ENCODE data around the gene PRKCE. TPM values are rescaled to one million over a fixed set of nuclear protein-coding genes. Genes with fewer than 3 reads are reported as not detected.

The PRKCE gene
- total RNA-seq, 1 donor from 2014 or later, result 62.8 TPM

GRCh38 chr2:45629971-45630370, 21.5 kb upstream of the PRKCE start:
- DNase-seq (ENCODE audit: low spot score in 2 of 2) (no peak), FAIRE-seq (no peak)

DNA sequence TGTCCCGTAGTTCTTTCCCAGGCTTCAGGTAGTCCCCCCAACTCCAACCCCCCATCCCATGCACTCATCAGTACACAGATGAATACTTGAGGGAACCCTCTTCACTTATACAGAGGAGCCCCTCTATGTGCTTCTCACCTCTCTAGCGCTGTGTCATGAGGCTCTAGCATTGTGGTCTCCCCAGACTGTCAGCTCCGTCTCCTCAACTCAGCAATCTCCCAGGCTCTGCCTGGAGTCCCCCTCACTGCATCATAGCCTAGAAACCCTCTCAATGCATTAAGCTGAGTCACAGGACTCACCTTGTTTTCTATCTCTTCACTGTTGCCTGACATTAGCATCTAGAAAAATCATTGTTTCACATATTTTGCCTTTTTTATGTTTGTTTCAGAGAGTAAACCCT, 20.2 kb upstream of the PRKCE start:
- FAIRE-seq, result no peak
- no peak for DNase-seq (ENCODE audit: low spot score in 2 of 2)

DNA sequence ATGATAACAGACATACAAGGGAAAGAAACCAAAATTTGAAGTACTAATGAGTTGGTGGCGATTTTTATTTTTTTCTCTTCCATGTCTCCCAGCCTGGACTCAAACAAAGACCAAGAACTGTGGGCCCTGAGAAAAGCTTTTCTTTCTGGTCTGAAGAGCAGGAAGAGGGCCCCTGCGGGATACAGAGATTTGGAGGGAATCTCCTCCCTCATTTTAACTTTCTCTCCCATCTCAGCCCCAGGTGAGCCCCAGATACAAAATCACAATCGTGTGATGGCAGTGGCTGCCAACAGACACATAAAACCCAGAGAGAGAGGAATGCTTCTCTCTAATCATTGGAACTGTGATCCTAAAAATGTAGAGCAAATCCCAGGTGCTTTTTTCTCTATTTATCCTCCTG, 19.5 kb upstream of the PRKCE start:
- DNase-seq (ENCODE audit: low spot score in 2 of 2), result no peak
- FAIRE-seq, result no peak

GRCh38 chr2:45634223-45634622, 17.3 kb upstream of the PRKCE start:
- FAIRE-seq (no peak), DNase-seq (ENCODE audit: low spot score in 2 of 2) (no peak)

DNA sequence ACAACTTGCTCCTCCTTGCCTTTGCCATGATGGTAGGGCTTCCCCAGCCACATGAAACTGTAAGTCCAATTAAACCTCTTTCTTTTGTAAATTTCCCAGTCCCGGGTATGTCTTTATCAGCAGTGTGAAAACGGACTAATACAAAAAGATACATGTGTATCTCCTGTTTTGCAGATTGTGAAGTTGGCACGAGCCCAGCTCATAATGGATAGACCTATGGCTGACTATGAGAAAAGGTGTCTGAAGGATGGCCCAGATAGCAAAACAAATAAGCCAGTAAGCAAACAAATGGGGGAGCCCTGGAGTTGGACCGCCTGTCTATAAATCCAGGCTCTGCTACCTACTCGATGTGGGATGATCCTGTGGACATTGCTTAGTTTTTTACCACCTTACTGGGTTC, 15.5 kb upstream of the PRKCE start:
- FAIRE-seq, result no peak

GRCh38 chr2:45637440-45637839, 14.0 kb upstream of the PRKCE start:
- DNase-seq (ENCODE audit: low spot score in 2 of 2), result no peak
- no peak for FAIRE-seq

More for the DNA sequence above, 15.5 kb upstream of the PRKCE start:
- DNase-seq (ENCODE audit: low spot score in 2 of 2), result no peak

DNA sequence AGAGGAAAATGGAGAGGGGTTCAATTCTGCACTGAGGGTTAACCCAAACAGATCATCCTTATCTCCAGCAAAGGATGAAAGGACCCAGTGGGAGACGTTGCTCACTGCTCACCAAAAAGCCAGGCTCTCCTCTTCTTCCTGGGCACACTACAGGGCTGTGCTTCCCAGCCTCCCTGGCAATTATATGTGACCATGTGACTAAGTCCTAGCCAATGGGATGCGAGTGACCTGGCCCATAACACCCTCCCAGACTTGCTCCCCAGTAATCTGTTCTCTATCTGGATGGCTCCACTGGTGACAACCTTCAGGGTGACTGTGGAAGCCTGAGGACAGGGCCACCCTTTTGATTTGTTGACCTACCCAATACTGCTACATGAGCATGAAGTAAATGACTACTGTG, 10.9 kb upstream of the PRKCE start:
- FAIRE-seq (no peak), DNase-seq (ENCODE audit: low spot score in 2 of 2) (no peak)

DNA sequence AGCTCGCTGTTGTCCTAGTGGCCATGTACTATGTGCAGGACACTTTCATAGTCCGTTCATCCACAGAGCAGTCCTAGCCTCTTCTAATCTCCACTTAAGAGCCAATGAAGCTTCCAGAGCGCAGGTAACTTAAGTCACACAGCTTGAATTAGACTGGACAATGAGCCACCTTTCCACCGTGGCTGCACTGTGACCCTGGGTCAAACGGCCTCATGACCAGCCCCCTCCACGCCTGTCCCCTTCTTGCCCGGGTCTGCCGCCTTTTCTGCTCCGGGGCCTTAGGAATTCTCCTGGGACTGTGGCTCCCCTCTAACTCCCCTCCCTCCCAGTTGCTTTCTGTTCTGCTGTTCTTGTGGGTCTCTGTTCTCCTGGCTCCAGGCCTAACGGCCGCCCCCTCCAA, 8.4 kb upstream of the PRKCE start:
- DNase-seq (ENCODE audit: low spot score in 2 of 2), result peak in 1 of 2 donors; percentile 20
- FAIRE-seq, result no peak

DNA sequence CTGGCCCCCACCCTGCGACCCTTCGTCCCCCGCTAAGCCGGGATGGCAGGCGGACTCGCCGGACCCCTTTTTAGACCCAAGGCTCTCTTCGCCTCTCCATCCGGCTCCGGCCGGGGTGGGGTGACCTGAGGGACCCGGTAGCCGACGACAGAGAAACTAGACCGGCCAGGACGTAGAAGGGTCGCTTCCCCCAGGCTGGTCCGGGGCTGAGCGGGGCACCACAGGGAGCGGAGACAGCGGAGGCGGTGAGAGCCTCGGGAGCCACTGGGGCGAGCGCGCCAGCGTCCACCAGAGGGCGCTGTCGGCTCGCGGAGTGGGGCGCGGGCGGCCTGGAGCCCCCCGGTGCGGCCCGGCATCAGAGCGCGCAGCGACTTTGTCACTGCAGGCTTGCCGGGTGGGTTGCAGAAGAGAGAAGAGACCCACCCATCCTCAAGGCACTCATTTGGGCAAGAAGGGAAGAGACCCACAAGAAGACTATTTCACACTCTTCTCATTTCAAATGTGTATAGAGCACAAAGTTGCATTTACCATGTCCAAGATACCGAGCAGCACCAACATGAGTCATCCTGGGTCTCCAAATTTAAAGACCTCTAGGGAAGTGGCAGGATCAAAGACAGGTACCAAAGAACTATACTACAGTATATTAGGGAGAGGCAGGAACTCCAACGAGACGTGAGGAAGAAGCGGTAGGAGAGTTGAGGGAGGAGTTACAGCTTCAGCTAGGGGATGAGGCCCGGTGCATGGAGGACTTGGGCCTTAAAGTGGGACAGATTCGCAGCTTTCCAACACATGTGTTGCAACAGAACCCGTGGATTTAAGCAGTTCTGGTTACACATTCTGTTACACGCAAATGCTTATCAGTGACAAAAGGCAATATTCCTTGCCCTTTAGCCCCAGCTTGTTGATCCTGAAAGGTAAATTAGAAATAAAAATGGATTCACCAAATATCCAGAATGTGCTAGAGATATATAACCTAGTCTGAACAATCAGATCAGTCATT, 7.6 kb upstream of the PRKCE start:
- FAIRE-seq, result no peak

GRCh38 chr2:45646289-45646688, 5.2 kb upstream of the PRKCE start:
- no peak for FAIRE-seq
- no peak for DNase-seq (ENCODE audit: low spot score in 2 of 2)

More for the DNA sequence above, 7.6 kb upstream of the PRKCE start:
- DNase-seq (ENCODE audit: low spot score in 2 of 2), result peak; percentile 84 to 91

DNA sequence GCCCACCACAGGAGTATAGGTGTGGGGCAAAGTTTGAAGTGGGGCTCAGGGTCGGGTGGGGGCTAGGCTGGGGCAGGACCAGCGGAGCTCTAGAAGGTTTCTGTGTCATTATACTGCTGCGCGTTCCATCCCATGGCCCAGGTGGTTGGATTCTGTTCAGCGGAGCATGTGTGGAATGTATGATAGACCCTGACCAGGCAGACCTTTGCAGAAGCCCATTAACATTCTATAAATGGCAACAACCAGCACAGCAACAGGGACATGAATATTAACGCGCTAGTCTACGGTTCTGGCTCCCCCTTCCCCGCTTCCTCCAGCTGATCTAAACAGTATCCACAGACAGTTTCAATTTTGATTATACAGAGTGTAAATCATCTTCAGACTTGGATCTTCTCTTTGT, 4.1 kb upstream of the PRKCE start:
- no peak for FAIRE-seq
- DNase-seq (ENCODE audit: low spot score in 2 of 2), result no peak

GRCh38 chr2:45647986-45648520, 3.4 kb upstream of the PRKCE start:
- DNase-seq (ENCODE audit: low spot score in 2 of 2) (no peak), FAIRE-seq (no peak)

- no peak for FAIRE-seq
- DNase-seq (ENCODE audit: low spot score in 2 of 2), result no peak
Measured at GRCh38 chr2:45648636-45649035, 2.8 kb upstream of the PRKCE start.

DNA sequence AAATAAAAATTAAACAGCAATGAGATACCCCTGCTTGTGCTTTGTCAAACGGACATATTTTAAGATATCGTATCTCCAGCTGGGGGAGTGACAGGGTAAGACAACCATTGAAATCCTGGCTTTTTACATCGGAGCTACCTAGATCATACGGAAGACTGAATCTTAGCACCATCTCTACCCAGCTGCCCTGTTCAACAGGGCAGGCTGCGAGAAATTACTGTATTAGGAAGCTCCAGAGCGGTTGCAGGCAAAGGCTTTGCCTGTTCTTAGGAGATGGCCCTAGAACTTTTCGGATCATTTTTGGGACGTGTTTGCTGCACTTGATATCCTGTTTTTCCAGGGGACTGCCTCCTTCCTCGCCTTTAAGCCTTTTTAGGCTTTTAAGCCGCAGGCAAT, 2.0 kb upstream of the PRKCE start:
- FAIRE-seq, result no peak

GRCh38 chr2:45649858-45650811, 1.3 kb upstream of the PRKCE start:
- DNase-seq (ENCODE audit: low spot score in 2 of 2) (peak; percentile 71 to 78), FAIRE-seq (no peak)

More for the DNA sequence above, 2.0 kb upstream of the PRKCE start:
- peak in 1 of 2 donors; percentile 18 for DNase-seq (ENCODE audit: low spot score in 2 of 2)

DNA sequence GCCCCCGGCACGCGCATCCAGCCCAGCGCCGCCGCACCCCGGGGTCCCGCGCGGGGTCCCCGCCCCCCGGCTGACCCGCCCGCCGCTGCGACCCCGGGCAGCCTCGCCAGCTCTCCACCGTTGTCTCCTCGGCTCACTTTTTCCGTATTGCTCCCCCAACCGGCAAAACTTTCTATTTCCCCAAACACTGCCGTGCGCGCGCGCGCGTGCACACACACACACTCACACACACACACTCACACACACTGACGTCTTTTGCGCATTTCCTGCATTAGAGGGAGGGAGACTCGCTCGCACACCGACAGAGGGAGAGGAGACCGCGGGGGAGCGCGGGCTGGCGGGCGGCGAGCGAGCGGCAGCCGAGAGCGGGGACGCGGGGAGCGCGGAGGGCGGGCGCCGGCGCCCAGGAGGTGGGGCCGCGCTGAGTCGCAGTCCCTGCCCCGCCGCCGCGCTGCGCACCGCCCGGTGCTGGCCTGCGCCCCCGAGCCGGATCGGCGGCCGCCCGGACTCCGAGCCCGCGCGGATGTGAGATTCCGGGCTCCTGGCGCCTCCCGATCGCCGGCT, 542 bp upstream of the PRKCE start:
- FAIRE-seq (no peak), DNase-seq (ENCODE audit: low spot score in 2 of 2) (peak; percentile 88 to 92)

DNA sequence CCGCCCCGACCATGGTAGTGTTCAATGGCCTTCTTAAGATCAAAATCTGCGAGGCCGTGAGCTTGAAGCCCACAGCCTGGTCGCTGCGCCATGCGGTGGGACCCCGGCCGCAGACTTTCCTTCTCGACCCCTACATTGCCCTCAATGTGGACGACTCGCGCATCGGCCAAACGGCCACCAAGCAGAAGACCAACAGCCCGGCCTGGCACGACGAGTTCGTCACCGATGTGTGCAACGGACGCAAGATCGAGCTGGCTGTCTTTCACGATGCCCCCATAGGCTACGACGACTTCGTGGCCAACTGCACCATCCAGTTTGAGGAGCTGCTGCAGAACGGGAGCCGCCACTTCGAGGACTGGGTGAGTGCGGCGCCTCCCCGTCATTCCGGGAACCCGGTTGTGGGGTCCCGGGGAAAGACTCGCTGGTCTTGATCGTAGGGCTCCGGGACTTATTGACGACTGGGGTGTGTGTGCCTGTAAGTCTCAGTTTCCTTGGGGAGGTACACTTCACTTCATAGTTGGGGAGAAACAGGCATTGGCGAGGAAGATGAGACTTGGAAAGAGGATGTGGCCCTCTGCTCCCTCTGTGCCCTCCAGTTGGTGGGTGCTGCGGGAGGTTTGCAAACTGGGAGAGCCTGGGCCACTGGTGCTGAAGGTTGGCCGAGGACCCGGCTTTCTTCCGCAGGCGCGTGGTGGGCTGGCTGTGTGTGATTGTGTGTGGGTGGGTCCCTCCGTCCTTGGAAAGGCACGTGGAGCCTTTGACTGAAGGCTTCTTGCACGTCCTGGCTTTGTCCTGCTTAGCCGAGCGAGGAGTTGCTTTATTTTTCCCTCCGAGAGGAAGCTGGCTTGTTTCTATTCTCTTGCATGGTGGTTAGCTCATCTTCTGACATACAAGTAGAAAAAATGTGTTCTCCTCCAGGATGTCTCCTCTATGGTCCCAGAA, 886 bp downstream of the PRKCE start:
- peak in 1 of 2 donors; percentile 25 for DNase-seq (ENCODE audit: low spot score in 2 of 2)
- FAIRE-seq, result no peak

DNA sequence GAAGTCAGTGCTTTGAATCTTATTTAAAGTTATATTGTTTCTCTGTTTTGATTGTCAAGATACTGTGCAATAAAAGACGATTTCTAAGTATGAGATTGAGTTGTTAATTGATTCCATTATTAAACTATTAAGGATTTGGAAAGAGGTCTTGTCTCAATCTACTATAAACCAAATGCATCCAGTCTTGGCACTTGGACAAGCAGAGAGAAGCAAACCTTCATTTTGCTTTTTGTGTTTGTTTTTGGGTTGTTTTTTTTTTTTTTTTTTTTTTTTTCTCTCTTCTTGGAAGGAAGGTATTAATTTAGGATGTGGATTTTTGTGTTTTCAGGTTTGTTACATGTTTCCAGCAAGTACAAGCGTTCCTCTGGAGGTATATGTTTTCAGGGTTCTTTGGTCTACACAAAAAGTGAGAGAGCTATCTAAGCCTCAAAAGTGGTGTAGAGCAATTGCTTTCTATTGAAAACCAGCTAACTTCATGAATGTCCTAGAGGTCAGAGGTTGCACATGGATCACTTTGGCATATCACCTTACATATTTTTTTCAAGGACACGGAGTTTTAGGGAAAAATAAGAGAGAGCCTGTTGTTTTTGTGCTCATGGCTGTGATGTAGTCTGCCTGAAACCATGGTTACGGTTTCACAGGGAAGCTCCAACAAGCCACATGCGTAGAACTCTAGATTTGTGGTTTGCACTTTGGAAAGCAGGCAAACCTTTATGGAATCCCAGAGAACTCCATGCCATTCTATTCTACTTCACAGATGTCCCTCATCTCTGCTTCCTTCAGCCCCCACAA, 1.8 kb downstream of the PRKCE start:
- DNase-seq (ENCODE audit: low spot score in 2 of 2) (no peak), FAIRE-seq (no peak)

Data from frontal cortex (tissue), 4 donors.